ENCODE data around the gene HMCN1.
"Not testable (repeated sequence)": the region's sequence is repeated elsewhere in the genome, so short reads cannot be mapped to it uniquely, and the experiment has no call there.

HMCN1 gene

DNA sequence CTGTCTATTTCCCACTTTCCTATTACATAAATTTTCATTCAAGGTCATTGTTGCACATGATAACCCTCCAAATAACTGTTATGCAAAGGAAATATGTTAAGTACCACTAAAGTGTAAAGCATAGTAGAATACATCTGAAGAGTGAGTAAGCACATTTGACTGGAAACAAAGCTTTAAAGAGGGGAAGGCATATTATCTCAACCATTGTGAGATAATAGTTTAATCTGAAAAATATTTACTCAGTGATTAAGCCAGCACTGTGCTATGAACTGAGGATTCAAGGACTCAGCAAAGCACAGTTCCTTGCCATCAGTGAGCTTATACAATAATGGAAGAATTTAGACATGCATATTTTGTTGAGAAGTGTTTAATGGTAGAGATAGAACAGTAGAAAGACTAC is 127.4 kb downstream of the HMCN1 start:
- no peak for DNase-seq (ENCODE audit: low spot score in 2 of 2)
- Mint-ChIP-seq H3K4me3 (no peak overlapping the region), H3K36me3 (no peaks in the 10 kb centered on the region), H3K9me3 (no peaks in the 10 kb centered on the region), H3K27ac (no peak overlapping the region), H3K4me1 (peaks cover 2% of the 10 kb centered on the region), H3K27me3 (no peaks in the 10 kb centered on the region)
- ATAC-seq (ENCODE audit: low read depth), result no peak

DNA sequence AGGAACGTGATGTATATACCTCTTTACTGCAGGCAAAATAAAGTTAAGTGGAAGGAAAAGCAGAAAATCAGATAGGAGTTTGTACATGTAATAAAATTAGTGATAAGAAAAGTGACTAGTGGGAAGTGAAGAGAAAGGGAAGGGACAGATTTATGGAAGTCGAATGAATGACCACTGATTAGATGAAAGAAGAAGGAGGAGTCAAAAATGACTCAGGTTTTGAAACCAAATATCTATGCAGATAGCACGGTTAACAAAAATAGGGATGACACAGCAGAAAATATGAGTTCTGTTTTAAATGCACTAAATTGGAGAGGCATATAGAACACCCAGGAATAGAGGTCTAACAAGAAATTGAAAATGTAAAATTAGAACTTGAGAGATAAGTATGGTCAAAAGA is 128.0 kb downstream of the HMCN1 start:
- Mint-ChIP-seq H3K4me1 (peaks cover 2% of the 10 kb centered on the region), H3K27me3 (no peaks in the 10 kb centered on the region), H3K9me3 (no peaks in the 10 kb centered on the region), H3K27ac (no peak overlapping the region), H3K4me3 (no peak overlapping the region), H3K36me3 (no peaks in the 10 kb centered on the region)
- ATAC-seq (ENCODE audit: low read depth) (no peak), DNase-seq (ENCODE audit: low spot score in 2 of 2) (no peak)

DNA sequence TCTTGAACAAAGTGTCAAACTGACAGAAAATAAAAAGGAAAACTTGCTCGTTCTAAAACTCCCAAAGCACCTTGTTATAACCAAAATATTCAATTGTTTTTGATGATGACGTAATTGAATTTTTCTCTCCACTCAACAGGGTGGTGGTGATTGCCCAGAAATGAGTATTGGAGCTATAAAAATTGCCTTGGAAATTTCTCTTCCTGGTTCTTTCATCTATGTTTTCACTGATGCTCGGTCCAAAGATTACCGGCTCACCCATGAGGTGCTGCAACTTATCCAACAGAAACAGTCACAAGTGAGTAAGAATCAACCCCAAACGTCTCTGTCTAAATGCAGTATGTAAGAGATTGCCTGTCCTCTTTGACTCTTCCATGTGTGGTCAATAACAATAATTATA is 130.1 kb downstream of the HMCN1 start:
- H3K36me3 Mint-ChIP-seq, result no peaks in the 10 kb centered on the region
- H3K9me3 Mint-ChIP-seq, result peaks cover 1% of the 10 kb centered on the region
- no peak overlapping the region for H3K4me3 Mint-ChIP-seq
- no peaks in the 10 kb centered on the region for H3K4me1 Mint-ChIP-seq
- ATAC-seq (ENCODE audit: low read depth), result no peak
- no peak for DNase-seq (ENCODE audit: low spot score in 2 of 2)
- H3K27ac Mint-ChIP-seq, result no peak overlapping the region
- H3K27me3 Mint-ChIP-seq, result peaks cover 4% of the 10 kb centered on the region

DNA sequence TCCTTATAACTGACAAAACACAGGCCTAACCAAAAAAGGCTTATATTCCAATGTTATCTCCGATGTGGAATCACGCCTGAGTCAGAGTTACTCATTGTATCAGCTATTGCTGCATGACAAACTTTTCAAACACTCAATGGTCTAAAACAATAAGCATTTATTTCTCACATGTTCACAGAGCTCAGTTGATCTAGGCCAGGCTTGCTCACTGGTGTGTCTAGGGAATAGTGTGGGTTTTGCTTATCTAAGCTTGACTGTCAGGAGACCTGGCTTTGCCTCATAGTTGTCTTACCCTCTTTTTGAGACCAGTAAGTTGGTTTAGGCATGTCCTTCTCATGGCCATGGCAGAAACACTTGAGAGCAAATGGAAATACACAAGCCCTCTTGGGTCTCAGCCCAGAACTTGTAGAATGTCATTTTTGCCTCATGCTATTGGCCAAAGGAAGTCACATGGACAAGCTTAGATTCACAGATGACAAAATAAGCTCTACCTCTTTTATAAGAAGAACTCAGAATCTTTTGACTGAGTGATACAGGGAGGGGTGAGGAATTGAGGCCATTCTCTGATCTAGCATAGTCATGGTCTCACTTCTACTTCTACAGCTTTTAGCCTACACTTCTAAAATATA is 130.8 kb downstream of the HMCN1 start:
- Mint-ChIP-seq H3K4me3 (no peak overlapping the region), H3K27me3 (peaks cover 4% of the 10 kb centered on the region), H3K9me3 (peaks cover 1% of the 10 kb centered on the region), H3K36me3 (no peaks in the 10 kb centered on the region), H3K27ac (no peak overlapping the region), H3K4me1 (no peaks in the 10 kb centered on the region)
- DNase-seq (ENCODE audit: low spot score in 2 of 2) (no peak), ATAC-seq (ENCODE audit: low read depth) (no peak)

DNA sequence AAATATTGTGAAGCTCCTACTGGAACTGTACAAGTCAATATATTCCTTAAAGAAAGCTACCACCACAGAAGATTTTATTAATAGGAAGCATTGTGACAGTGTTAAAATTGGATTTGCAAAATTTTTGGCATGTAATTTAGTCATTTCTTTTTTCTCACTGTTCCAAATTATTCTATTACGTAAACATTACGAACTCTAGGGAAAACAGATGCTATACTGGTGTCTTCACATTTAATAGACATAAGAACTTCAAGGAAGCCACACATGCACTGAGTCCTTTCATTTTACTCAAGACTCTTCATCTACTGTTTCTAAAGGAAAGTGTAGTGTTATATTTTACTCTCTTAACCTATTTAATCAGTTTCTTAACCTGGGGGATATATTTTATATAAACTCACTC is 135.4 kb downstream of the HMCN1 start:
- no peaks in the 10 kb centered on the region for H3K4me1 Mint-ChIP-seq
- H3K27me3 Mint-ChIP-seq, result peaks cover 4% of the 10 kb centered on the region
- no peak overlapping the region for H3K4me3 Mint-ChIP-seq
- ATAC-seq (ENCODE audit: low read depth) (no peak), DNase-seq (ENCODE audit: low spot score in 2 of 2) (no peak)
- no peaks in the 10 kb centered on the region for H3K36me3 Mint-ChIP-seq
- H3K27ac Mint-ChIP-seq, result no peak overlapping the region
- H3K9me3 Mint-ChIP-seq, result peaks cover 1% of the 10 kb centered on the region

DNA sequence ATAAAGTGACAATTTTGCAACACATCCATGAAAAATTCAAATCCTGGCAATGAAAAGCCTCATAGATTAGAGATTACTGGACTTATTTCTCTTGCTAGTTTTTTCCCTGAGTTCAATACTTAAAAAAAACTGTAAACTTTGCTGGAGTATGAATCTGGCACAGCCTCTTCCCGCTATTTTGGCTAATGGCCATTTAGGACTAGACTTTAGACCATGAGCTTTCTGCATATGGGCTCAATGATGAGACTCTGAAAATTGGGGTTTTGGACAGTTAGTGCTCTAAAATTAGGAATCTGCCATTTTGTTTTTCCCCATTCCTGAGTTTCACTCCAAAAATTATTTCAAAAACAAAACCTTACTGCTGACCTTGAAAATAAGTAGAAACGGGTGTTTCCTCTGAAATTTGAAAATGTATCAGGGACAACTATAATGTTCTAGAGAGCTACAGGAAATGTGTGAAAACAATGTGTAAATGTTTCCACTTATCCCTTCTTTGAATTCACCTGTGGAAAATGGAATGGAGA is 137.5 kb downstream of the HMCN1 start:
- ATAC-seq (ENCODE audit: low read depth) (no peak), DNase-seq (ENCODE audit: low spot score in 2 of 2) (no peak)
- Mint-ChIP-seq H3K27ac (no peak overlapping the region), H3K36me3 (no peaks in the 10 kb centered on the region), H3K4me3 (no peak overlapping the region), H3K9me3 (peaks cover 1% of the 10 kb centered on the region), H3K27me3 (peaks cover 4% of the 10 kb centered on the region), H3K4me1 (no peaks in the 10 kb centered on the region)

DNA sequence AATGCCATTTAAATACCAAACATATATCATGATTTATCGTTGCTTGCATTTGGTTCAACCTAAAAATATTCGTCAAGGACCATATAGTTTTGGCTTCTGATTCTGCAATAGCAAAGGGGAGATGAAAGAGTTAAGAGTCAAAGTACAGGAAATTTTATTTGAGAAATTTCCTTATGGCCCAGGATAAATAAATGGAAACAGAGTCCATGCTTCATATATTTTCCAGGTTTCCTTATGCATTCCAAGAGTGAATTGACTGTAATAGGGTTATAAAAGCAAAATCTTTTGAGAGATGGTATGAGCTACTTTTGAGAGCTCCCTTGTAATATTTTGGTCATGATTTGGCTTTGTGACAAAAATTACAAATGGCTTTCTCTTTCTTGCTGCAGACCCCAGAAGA is 140.1 kb downstream of the HMCN1 start:
- ATAC-seq (ENCODE audit: low read depth), result no peak
- peaks cover 1% of the 10 kb centered on the region for H3K27me3 Mint-ChIP-seq
- DNase-seq (ENCODE audit: low spot score in 2 of 2), result no peak
- no peaks in the 10 kb centered on the region for H3K9me3 Mint-ChIP-seq
- no peaks in the 10 kb centered on the region for H3K36me3 Mint-ChIP-seq
- no peaks in the 10 kb centered on the region for H3K4me1 Mint-ChIP-seq
- H3K27ac Mint-ChIP-seq, result no peak overlapping the region
- no peak overlapping the region for H3K4me3 Mint-ChIP-seq

DNA sequence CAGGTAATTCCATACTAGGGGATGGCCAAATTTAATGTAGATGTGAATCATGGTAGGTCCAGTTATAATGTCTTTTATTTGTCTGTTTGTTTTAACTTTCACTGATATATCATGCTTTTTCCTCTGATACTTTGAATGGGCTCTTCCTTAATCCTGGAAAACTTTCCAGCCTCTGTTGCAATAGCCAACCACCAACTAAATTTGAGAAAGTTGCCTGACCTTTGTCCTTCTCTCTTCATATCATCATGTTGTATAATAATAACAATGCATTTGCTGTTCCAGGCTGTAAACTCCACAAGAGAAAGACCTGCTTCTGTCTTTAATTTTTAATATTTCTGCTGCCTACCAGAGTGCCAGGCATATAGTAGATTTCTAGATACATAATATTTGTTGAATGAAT is 146.1 kb downstream of the HMCN1 start:
- H3K27me3 Mint-ChIP-seq, result peaks cover 1% of the 10 kb centered on the region
- no peak for ATAC-seq (ENCODE audit: low read depth)
- no peak overlapping the region for H3K4me3 Mint-ChIP-seq
- H3K27ac Mint-ChIP-seq, result no peak overlapping the region
- H3K4me1 Mint-ChIP-seq, result no peaks in the 10 kb centered on the region
- peaks cover 1% of the 10 kb centered on the region for H3K9me3 Mint-ChIP-seq
- H3K36me3 Mint-ChIP-seq, result no peaks in the 10 kb centered on the region
- no peak for DNase-seq (ENCODE audit: low spot score in 2 of 2)

DNA sequence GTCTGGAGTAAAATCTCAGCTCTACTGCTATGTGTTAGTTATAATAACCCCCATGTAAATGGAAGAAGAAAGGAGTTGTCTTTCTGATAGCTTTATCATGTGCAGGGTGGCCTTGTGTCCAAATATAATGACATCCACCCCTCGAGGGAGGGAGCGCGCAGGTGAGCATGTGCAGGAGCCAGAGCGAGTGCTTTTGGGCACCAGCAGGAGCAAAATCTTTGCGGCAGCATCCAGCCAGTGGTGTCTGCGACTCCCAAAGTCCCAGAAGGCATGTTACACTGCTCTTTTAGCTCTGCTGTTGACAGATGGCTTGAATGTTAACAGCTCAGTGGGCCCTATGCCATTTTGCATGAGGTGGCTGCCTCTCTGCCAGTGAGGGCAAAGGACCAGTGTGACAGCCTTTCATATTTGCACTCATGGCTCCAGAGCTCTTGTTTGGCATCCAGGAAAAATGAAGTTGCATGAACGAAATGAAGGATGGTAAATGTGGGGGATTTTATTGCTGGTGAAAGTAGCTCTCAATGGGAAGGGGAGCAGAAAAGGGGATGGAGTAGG is 146.7 kb downstream of the HMCN1 start:
- DNase-seq (ENCODE audit: low spot score in 2 of 2), result no peak
- no peak overlapping the region for H3K4me3 Mint-ChIP-seq
- no peak overlapping the region for H3K27ac Mint-ChIP-seq
- H3K27me3 Mint-ChIP-seq, result peaks cover 1% of the 10 kb centered on the region
- no peaks in the 10 kb centered on the region for H3K4me1 Mint-ChIP-seq
- peaks cover 1% of the 10 kb centered on the region for H3K9me3 Mint-ChIP-seq
- H3K36me3 Mint-ChIP-seq, result no peaks in the 10 kb centered on the region
- ATAC-seq (ENCODE audit: low read depth), result no peak

DNA sequence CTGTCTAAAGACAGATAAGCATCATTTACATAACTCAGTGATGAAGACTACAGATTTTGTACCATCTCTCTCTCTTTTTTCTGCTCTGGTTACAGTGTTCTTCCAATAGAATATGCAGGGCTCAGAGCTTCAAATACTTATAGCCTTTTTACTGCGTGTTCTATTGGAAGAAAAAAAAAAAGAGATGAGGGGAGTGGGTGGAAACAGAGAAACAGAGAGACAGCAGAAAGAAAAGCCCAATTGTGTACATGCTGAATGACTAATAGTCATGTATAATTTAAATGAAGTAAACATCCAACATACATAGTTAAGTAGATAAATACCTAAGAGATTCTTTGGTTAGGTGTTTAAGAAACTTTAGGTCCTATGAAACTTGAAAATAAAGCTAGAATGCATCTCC is 151.9 kb downstream of the HMCN1 start:
- no peak for DNase-seq (ENCODE audit: low spot score in 2 of 2)
- Mint-ChIP-seq H3K9me3 (no peaks in the 10 kb centered on the region), H3K27ac (no peak overlapping the region), H3K4me3 (no peak overlapping the region), H3K27me3 (peaks cover 3% of the 10 kb centered on the region), H3K4me1 (no peaks in the 10 kb centered on the region), H3K36me3 (no peaks in the 10 kb centered on the region)
- no peak for ATAC-seq (ENCODE audit: low read depth)

DNA sequence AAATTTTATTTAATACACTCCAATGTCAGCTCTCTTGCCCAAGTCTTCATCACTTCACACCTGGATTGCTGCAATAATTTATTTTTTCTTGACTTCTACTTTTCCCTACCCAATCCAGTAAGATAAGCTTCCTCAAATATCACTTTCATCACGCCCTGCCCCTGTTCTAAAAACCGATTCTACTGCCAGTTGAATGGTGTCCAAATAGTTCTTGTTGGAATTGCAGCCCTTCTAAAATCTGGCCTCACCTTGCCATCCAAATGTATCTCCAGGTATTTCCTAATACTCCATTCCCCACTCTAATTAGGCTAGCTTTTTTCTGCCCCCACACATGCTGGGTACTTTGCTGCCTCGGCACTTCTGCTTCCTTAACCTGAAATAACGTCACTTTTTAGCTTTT is 152.5 kb downstream of the HMCN1 start:
- no peak overlapping the region for H3K27ac Mint-ChIP-seq
- DNase-seq (ENCODE audit: low spot score in 2 of 2) (no peak), ATAC-seq (ENCODE audit: low read depth) (no peak)
- no peaks in the 10 kb centered on the region for H3K9me3 Mint-ChIP-seq
- peaks cover 3% of the 10 kb centered on the region for H3K27me3 Mint-ChIP-seq
- H3K4me3 Mint-ChIP-seq, result no peak overlapping the region
- no peaks in the 10 kb centered on the region for H3K4me1 Mint-ChIP-seq
- no peaks in the 10 kb centered on the region for H3K36me3 Mint-ChIP-seq

DNA sequence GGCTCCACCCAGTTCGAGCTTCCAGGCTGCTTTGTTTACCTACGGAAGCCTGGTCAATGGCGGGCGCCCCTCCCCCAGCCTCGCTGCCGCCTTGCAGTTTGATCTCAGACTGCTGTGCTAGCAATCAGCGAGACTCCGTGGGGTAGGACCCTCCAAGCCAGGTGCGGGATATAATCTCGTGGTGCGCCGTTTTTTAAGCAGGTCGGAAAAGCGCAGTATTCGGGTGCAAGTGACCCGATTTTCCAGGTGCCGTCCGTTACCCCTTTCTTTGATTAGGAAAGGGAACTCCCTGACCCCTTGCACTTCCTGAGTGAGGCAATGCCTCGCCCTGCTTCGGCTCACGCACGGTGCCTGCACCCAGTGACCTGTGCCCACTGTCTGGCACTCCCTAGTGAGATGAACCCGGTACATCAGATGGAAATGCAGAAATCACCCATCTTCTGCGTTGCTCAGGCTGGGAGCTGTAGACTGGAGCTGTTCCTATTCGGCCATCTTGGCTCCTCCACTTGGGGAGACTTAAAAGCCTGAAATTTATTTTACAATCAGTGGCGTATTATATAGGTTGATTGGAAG is 158.7 kb downstream of the HMCN1 start:
- not testable (repeated sequence) for DNase-seq (ENCODE audit: low spot score in 2 of 2); H3K4me1 Mint-ChIP-seq; H3K27ac Mint-ChIP-seq; ATAC-seq (ENCODE audit: low read depth); H3K4me3 Mint-ChIP-seq; H3K9me3 Mint-ChIP-seq; H3K27me3 Mint-ChIP-seq; H3K36me3 Mint-ChIP-seq

DNA sequence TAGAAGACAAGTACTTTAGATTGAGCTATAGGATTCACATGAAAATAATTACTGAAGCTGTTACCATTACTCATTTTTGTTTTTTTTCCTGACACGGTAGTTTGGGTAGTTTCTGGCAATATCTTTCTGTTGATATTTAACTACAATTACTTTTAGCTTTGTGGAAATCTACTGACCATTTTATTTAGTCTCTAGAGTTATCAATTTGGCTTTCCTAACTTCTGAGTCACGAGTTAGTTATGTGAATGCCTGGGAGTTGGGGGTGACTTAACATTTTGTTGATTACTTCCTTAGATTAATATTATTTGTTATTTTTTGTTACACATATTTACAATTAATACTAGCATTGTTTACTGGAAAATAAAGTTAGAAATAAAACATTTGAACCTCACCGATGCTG is 160.6 kb downstream of the HMCN1 start:
- DNase-seq (ENCODE audit: low spot score in 2 of 2) (no peak), ATAC-seq (ENCODE audit: low read depth) (no peak)
- no peaks in the 10 kb centered on the region for H3K36me3 Mint-ChIP-seq

DNA sequence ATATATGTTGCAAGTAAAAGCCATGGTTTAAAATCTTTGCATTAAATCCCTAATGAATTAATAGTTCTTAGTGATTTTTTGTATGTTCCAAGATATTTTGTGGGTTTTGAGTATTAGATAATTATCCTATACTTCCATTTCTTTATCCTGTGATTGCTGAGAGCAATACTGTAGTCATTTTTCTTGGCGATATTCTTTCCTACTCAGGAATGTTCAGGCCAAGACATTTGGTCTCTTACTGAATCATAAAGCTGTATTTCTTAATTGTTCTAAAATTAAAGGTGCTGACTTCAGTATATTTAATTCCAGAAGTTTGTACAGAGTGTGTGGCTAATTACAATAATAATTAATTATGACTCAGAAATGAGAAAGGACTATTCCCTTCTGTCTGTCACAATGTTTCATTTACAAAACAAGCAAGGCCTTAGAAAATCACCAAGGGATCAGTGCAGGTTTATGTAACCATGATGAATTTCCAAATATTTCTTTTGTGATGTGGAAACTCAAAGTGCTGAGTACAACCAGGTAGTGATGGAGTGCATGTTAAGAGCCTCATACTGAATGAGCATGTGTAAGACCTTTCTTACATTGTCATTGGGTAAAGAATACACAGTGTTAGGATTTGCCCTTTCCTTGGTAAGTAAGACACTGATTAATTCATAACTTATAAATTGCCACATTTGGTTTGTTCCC is 161.2 kb downstream of the HMCN1 start:
- no peak for DNase-seq (ENCODE audit: low spot score in 2 of 2)
- peaks cover 2% of the 10 kb centered on the region for H3K9me3 Mint-ChIP-seq
- peaks cover 3% of the 10 kb centered on the region for H3K27me3 Mint-ChIP-seq
- ATAC-seq (ENCODE audit: low read depth), result no peak
- no peak overlapping the region for H3K4me3 Mint-ChIP-seq
- H3K4me1 Mint-ChIP-seq, result no peaks in the 10 kb centered on the region
- H3K27ac Mint-ChIP-seq, result no peak overlapping the region
- no peaks in the 10 kb centered on the region for H3K36me3 Mint-ChIP-seq

More for the DNA sequence above, 160.6 kb downstream of the HMCN1 start:
- no peak overlapping the region for H3K27ac Mint-ChIP-seq
- peaks cover 3% of the 10 kb centered on the region for H3K27me3 Mint-ChIP-seq
- peaks cover 2% of the 10 kb centered on the region for H3K9me3 Mint-ChIP-seq
- no peak overlapping the region for H3K4me3 Mint-ChIP-seq
- no peaks in the 10 kb centered on the region for H3K4me1 Mint-ChIP-seq
